Fibroblast of skin of back (primary cell): ENCODE results near the gene MTERF4.
"Not testable (repeated sequence)": the region's sequence is repeated elsewhere in the genome, so short reads cannot be mapped to it uniquely, and the experiment has no call there.

Source experiments
- DNase-seq: peaks from one replicate; pipeline ENCODE4 v3.0.0-alpha.2; 2013

Gene MTERF4

DNA sequence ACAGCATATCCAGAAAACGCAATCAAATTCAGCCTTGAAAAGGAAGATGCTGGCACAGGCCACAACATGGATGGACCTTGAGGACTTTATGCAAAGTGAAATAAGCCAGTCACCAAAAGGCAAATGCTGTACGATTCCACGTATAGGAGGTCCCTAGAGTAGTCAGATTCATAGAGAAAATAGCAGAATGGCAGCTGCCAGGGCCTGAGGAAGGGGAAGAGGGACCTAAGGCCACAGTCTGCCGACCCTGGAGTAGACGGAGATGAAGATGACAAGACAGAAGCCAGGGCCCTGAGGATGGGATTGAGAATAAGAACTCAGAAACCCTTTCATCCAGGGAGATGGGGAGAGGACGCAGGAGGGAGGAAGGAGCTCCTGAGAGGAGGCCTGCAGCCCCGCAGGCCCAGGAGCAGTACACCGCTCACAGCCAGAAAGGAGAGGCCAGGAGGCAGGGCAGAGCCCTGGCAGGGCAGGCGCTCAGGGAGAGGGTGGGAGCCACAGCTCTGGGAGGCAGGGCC lies 8.1 kb upstream of the MTERF4 start:
- DNase-seq = no peak

- no peak for DNase-seq
Observed at GRCh38 chr2:241109210-241110088, 7.4 kb upstream of the MTERF4 start.

DNA sequence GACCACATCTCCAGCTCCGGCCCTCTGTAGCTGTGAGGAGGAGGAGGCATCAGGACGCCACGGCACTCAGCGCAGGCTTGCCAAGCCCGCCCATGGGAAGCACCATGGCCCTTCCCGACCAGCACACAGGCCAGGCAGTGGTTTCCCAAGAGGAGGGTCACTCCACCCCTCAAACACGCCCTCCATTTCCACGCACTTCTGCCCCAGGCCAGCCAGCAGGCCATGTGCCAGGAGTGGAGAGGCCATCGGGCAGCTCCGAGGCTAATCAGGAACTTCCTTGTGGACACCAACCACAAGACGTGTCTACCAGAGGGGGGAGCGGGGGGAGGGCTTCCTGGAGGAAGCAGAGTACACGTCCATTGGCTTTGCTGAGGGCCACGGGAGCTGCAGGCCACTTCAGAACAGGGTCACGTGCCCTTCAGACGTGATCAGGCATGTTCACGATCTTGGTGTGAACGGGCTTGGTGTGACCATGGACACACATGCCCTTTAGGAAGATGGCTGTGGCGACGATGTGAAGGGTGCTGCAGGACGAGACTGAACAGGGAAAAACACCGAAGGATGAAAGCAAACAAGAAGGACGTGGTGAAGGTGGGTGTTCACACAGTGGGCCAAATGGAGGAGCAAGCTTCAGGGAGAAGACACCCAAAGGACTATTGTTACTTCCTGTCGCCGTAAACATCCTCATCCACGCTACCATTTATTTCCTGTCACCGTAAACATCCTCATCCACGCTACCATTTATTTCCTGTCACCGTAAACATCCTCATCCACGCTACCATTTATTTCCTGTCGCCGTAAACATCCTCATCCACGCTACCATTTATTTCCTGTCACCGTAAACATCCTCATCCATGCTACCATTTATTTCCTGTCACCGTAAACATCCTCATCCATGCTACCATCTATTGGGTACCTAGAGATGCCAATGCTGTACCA lies 6.5 kb upstream of the MTERF4 start:
- DNase-seq = no peak

- no peak for DNase-seq
Observed at GRCh38 chr2:241107031-241107783, 5.1 kb upstream of the MTERF4 start.

DNA sequence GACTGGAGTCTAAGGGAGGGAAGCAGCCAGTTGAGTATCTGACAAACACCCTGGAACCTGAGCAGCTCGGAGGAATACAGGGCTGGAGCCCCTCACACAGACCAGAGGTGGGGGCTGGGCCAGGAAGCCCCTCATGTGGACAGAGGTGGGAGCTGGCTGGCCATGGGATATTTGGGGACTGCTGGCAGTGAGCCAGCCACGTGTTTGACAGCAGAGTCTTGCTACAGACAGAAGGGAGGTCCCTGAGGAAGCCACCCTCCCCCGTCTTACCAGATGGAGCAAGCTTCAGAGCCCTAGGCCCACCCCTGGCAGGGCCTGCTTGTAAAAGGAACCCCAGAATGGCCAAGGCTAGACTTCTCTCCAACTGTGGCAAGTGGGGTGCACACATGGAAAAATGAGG lies 3.6 kb upstream of the MTERF4 start:
- no peak for DNase-seq

- DNase-seq = not testable (repeated sequence)
Observed at GRCh38 chr2:241104611-241105010, 2.5 kb upstream of the MTERF4 start.

DNA sequence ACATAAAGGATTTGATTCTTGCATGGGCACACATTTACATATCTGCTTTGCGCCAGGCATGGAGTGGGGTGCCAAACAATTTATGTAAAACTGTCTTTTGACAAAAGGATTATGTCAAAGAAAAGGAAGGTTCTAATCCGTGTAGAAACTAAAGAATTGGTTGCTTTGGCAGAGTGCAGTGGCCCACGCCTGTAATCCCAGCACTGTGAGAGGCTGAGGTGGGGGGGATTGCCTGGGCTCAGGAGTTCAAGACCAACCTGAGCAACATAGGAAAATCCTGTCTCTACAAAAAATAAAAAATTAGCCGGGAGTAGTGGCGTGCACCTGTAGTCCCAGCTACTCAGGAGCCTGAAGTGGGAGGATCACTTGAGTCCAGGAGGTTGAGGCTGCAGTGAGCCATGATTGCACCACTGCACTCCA lies 1.1 kb upstream of the MTERF4 start:
- no peak for DNase-seq

- DNase-seq = no peak
Observed at GRCh38 chr2:241099246-241099645, 2.8 kb downstream of the MTERF4 start.

GRCh38 chr2:241096979-241097378 lies 5.1 kb downstream of the MTERF4 start:
- DNase-seq = no peak

DNA sequence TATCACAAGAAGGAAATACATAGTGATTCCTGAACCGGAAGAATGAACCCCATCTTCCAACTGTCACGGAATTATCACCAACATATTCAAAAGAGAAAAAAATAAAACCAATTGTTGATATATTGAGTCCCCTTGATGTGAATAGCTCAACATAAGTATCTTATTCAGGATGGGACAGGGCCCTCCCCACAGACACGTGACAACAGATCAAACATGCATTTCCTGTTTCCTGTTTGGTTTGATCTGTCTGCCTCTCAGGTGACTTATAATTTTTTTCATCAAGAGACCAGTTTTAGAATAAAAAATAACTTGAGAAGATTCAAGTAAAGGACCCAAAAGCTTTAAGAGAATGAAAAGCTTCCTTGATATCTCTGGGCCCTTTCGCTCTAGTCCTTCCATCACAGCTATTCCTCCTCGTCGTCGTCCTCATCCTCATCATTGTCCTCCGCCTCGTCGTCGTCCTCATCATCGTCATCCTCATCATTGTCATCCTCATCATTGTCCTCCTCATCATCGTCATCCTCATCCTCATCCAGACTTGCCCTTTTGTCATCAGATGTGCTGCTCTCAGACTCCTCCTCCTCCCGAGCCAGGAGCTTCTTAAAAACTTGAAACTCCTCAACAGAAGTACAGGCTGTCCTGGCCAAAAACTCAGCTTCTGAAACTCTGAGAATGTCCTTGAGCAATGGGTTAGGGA lies 6.3 kb downstream of the MTERF4 start:
- no peak for DNase-seq

DNA sequence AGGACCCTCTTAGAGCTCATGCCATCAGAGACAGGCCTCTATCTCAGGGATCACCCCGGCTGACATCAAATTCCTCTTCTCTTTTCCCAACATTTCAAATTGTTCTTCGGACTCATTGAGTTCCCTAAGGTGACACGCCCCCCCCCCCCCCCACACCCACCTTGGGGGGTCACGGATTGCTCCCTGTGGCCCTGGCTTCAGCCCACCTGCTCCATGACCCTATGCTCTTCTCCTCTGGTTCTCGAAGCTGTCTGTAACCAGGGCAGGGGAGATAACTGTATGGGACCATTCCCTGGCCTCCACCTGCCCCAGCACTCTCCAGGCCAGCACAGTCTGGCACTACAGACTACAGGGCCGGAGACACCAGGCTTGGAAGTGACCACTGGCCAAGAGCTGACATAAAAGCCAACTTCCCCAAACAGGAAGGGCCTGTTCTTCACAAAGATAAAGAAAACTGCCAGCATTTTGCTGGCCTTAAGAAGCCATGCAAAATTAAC lies 7.1 kb downstream of the MTERF4 start:
- no peak for DNase-seq

DNA sequence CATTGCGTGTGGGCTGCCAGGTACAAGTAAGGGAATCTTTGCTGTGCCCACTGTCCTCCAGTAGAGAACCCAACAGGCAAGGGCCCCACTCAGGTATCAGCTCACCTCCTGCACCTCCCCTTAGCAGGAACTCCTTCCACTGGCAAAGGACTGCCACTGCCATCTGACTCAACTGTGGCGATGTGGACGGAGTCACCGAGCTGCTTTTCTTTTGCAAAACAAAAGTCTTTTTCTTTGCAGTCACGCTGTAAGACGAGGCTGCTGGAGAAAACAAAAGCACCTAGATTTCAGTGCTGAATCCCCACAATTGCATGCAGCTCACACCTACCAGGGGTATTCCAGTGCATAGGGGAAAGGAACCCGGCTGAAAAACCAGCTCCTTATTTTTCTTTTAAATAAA lies 7.9 kb downstream of the MTERF4 start:
- no peak for DNase-seq

- DNase-seq = peak; percentile 83
Observed at GRCh38 chr2:241093133-241093781, 8.8 kb downstream of the MTERF4 start.

- peak; percentile 64 for DNase-seq
Observed at GRCh38 chr2:241092677-241093076, 9.4 kb downstream of the MTERF4 start.

DNA sequence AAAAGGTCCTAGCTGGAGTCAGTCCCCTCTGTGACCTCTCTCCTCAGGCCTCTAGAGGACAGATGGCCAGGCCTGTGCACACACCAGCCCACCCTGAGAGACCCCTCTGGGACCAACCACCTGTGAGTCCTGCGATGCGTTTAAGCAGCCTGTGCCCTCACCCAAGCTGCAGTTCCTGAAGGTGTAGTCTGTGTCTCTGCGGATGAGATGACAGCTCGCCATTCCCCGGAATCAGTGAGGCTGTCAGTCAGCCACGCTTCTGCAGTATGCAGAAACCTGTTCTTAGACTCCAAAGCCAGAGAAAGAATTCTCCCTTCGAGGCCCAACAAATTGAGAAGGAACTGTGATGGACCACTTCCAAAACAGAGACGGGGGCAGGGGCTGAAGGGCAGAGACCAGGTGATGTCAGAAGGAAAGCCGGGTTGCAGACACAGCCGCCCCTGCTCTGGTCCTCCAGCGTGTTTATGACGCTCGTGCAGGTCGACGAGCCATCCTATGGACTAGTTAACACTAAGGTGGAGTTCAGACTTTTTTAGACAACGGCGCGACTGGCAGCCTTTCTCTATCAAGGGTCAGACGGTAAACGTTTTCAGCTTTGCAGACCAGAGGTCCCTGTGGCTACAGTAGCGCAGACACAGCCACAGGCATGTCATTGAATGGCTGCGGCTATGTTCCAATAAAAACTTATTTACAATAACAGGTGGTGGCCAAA lies 10.2 kb downstream of the MTERF4 start:
- no peak for DNase-seq

GRCh38 chr2:241091201-241091600 lies 10.9 kb downstream of the MTERF4 start:
- peak; percentile 9 for DNase-seq

DNA sequence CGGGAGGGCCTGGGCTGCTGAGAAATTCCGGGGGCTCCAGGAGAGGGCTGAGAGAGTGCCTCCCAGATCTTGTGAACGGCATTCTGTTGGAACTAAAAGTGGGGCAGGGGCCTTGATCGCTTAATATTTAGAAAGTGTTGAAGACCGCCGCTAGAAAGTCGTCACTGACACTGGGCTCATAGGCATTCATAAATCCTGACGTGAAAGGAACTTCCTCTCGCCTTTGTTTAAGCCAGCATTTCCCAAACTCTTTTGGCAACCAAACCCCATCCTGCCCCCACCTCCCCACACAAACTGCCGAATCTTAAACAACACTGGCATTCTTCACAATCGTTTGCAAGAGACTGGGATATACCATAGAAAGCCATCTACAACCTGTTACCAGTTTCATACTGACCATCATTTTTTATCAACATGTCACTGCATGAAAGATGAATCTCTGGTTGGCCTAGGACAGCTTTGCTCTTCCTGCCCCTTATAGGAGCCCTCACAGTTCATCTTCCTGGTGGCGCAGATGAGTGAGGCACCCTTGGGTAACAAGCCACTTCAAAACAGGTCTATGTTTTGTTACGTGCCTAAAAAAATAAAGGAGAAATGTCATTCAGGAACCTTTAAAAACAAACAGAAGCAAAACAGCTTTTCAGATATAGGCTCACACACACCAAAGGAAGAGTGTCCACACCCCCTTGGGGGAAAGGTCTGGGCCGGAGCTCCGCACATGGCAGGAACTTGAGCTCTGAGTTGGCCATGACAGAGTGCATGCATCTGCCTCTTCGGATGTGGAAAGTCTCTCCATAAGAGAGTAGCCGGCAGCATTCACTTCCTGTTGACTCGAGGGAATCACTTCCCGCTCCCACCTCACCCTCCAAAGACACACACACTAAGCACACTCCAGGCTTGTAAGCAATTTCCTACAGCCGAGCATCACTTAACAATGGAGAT lies 13.0 kb downstream of the MTERF4 start:
- no peak for DNase-seq

- DNase-seq = no peak
Observed at GRCh38 chr2:241088376-241088775, 13.7 kb downstream of the MTERF4 start.
